IPS DF 6.9 (cell line): ENCODE measurements around the gene HECW1.

Experiments used
- DNase-seq: peaks from one replicate; pipeline ENCODE4 v3.0.0-alpha.2; 2013; ENCODE audit warnings: low read depth, low spot score
- H3K27ac ChIP-seq: one replicate; pipeline ENCODE4 v1.5.1; 2013; ENCODE audit warnings: low read length, control low read depth
- H3K27me3 ChIP-seq: 2 replicates; pipeline ENCODE4 v1.6.1; 2013; ENCODE audit warnings: mild to moderate bottlenecking, low read length; ENCODE audit not compliant: control insufficient read depth, insufficient read depth
- H3K36me3 ChIP-seq: 2 replicates; pipeline ENCODE4 v1.6.1; 2013; ENCODE audit warnings: low read length; ENCODE audit not compliant: control insufficient read depth, insufficient read depth
- H3K4me1 ChIP-seq: 2 replicates; pipeline ENCODE4 v1.6.1; 2013; ENCODE audit warnings: low read length; ENCODE audit not compliant: control insufficient read depth, insufficient read depth
- H3K4me3 ChIP-seq: 2 replicates; pipeline ENCODE4 v1.5.1; 2013; ENCODE audit warnings: mild to moderate bottlenecking, low read length
- H3K9me3 ChIP-seq: 2 replicates; pipeline ENCODE4 v1.6.1; 2013; ENCODE audit warnings: low read length, inconsistent platforms; ENCODE audit not compliant: control insufficient read depth, insufficient read depth
- WGBS: extraction: QIAGEN DNeasy Blood & Tissue Kit; methylation state at CpG from one replicate; pipeline ENCODE4 v1.1.7; 2013; ENCODE audit warnings: mixed read lengths, missing lambda C conversion rate; ENCODE audit not compliant: insufficient read length, insufficient coverage; 5-methylcytosine and 5-hydroxymethylcytosine counted together

Gene HECW1

DNA sequence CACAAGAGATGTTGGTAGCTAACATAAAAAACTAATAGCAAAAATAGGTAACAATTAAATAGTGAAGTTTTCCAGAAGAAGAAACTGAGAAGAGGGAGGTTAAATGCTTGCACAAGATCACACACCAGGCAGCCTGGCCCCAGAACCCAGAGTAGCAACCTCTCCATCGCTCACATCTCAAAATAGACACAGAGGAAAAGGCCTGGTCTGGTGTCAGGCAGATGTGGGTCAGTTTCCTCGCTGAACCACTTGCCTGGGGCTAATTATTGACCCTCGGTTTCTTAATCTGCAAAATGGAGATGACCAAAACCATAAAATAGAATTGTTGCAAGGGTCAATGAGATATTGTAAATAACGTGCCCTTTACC, 425.9 kb downstream of the HECW1 start:
- WGBS, result no CpG with 5 or more reads among the region's 4 CpGs
- no peak overlapping the region for H3K4me3 ChIP-seq
- H3K27me3 ChIP-seq, result no peaks in the 10 kb centered on the region
- no peak overlapping the region for H3K27ac ChIP-seq
- H3K4me1 ChIP-seq, result no peaks in the 10 kb centered on the region; the same call in 1 of the 2 replicates
- no peak for DNase-seq
- H3K9me3 ChIP-seq, result no peaks in the 10 kb centered on the region
- H3K36me3 ChIP-seq, result no peaks in the 10 kb centered on the region

- Histone ChIP-seq H3K36me3 (no peaks in the 10 kb centered on the region), H3K4me3 (no peak overlapping the region), H3K4me1 (no peaks in the 10 kb centered on the region; the same call in 1 of the 2 replicates), H3K27me3 (no peaks in the 10 kb centered on the region), H3K27ac (no peak overlapping the region), H3K9me3 (no peaks in the 10 kb centered on the region)
- DNase-seq, result no peak
- WGBS, result no CpG with 5 or more reads among the region's 3 CpGs
These were observed 428.0 kb downstream of the HECW1 start for GRCh38 chr7:43540471-43540870.

- Histone ChIP-seq H3K27me3 (no peaks in the 10 kb centered on the region), H3K27ac (no peak overlapping the region), H3K4me1 (no peaks in the 10 kb centered on the region), H3K9me3 (no peaks in the 10 kb centered on the region), H3K4me3 (no peak overlapping the region), H3K36me3 (no peaks in the 10 kb centered on the region)
- DNase-seq, result no peak
- 100% methylated on average over 1 of the region's 5 CpGs for WGBS
These were observed 430.3 kb downstream of the HECW1 start for GRCh38 chr7:43542716-43543115.

DNA sequence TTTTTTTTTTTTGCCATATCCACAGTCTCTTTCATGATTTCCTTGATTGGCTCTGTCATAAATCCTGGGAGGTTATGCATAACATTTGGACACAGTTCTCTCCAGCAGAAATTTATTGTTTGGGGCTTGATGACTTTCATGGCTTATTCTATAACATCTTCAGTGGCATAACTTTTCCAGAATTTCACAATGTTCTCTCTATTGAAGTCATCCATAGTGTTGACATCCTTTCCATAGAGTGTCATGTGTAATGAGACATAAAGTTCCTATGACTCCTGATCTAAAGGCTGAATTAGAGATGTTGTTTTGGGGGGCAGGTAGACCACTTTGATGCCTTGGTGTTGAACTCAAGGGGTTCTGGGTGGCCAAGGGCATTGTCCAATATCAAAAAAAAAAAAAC, 433.8 kb downstream of the HECW1 start:
- Histone ChIP-seq H3K4me1 (no peaks in the 10 kb centered on the region), H3K9me3 (no peaks in the 10 kb centered on the region), H3K27ac (no peak overlapping the region), H3K4me3 (no peak overlapping the region), H3K36me3 (no peaks in the 10 kb centered on the region), H3K27me3 (no peaks in the 10 kb centered on the region)
- no peak for DNase-seq

DNA sequence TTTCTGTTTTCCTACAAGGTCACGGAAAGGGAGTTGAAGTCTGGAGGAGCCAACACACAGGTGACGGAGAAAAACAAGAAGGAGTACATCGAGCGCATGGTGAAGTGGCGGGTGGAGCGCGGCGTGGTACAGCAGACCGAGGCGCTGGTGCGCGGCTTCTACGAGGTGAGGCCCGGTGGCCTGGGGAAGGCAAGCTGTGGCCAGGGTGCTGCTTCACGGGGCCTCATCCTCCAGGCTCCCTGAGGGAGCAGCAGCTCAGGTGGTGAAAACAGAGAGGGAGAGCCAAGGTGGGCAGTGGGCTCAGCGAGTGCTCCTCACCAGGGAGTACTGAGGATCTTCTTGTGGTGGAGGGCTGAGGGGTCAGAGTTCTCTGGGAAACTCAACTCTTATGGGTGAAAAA, 438.0 kb downstream of the HECW1 start:
- WGBS, result no CpG with 5 or more reads among the region's 16 CpGs
- Histone ChIP-seq H3K36me3 (no peaks in the 10 kb centered on the region), H3K4me1 (no peaks in the 10 kb centered on the region), H3K27ac (no peak overlapping the region), H3K9me3 (no peaks in the 10 kb centered on the region), H3K4me3 (no peak overlapping the region), H3K27me3 (no peaks in the 10 kb centered on the region)
- no peak for DNase-seq

- H3K4me3 ChIP-seq, result no peak overlapping the region
- no CpG with 5 or more reads among the region's 8 CpGs for WGBS
- no peaks in the 10 kb centered on the region for H3K36me3 ChIP-seq
- H3K27ac ChIP-seq, result no peak overlapping the region
- 0 out of 2 replicates have a peak, but pooled peaks cover 2% of the 10 kb centered on the region for H3K4me1 ChIP-seq
- H3K27me3 ChIP-seq, result no peaks in the 10 kb centered on the region
- no peaks in the 10 kb centered on the region for H3K9me3 ChIP-seq
- no peak for DNase-seq
These were observed 439.7 kb downstream of the HECW1 start for GRCh38 chr7:43552122-43552521.

DNA sequence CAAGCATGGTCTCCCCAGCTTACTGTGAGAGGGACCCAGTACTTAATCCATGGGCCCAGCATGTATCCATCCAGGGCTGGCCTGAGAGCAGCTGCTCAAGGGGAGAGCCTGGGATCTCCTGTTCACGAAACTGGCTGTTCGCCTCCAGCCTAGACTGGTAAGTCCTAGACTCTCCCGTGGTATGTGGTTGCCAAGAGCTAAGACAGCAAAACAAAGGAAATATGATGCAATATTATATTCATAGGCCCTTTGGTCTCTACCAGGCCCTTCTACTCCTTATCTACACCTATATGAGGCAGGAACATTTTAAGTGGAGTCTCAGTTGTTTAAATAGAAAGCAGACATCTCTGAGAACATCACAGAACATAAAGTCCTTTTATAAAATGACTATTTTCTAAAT, 441.6 kb downstream of the HECW1 start:
- no CpG with 5 or more reads among the region's 3 CpGs for WGBS
- Histone ChIP-seq H3K36me3 (no peaks in the 10 kb centered on the region), H3K4me3 (no peak overlapping the region), H3K27ac (no peak overlapping the region), H3K9me3 (no peaks in the 10 kb centered on the region), H3K4me1 (0 out of 2 replicates have a peak, but pooled peaks cover 2% of the 10 kb centered on the region), H3K27me3 (no peaks in the 10 kb centered on the region)
- DNase-seq, result no peak

DNA sequence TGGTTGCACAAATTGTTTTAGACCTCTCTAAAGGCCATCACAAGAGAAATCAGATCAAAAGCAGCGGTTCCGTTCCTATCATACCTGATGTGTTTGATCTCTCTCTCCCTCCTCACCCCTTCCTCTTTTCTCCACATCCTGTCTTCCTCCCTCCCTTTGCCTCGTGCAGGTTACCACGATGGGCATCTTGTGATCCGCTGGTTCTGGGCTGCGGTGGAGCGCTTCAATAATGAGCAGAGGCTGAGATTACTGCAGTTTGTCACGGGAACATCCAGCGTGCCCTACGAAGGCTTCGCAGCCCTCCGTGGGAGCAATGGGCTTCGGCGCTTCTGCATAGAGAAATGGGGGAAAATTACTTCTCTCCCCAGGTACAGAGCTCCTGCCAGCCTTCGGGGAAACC, 442.0 kb downstream of the HECW1 start:
- WGBS, result no CpG with 5 or more reads among the region's 15 CpGs

GRCh38 chr7:43557831-43558495, 445.5 kb downstream of the HECW1 start:
- Histone ChIP-seq H3K9me3 (no peaks in the 10 kb centered on the region), H3K27me3 (no peaks in the 10 kb centered on the region), H3K4me3 (no peak overlapping the region), H3K36me3 (no peaks in the 10 kb centered on the region), H3K27ac (no peak overlapping the region), H3K4me1 (0 out of 2 replicates have a peak, but pooled peaks cover 2% of the 10 kb centered on the region)
- no CpG with 5 or more reads among the region's 7 CpGs for WGBS
- DNase-seq, result no peak

More for the DNA sequence above, 442.0 kb downstream of the HECW1 start:
- no peaks in the 10 kb centered on the region for H3K36me3 ChIP-seq
- 0 out of 2 replicates have a peak, but pooled peaks cover 2% of the 10 kb centered on the region for H3K4me1 ChIP-seq
- H3K4me3 ChIP-seq, result no peak overlapping the region
- no peak for DNase-seq
- H3K27ac ChIP-seq, result no peak overlapping the region
- H3K27me3 ChIP-seq, result no peaks in the 10 kb centered on the region
- no peaks in the 10 kb centered on the region for H3K9me3 ChIP-seq

DNA sequence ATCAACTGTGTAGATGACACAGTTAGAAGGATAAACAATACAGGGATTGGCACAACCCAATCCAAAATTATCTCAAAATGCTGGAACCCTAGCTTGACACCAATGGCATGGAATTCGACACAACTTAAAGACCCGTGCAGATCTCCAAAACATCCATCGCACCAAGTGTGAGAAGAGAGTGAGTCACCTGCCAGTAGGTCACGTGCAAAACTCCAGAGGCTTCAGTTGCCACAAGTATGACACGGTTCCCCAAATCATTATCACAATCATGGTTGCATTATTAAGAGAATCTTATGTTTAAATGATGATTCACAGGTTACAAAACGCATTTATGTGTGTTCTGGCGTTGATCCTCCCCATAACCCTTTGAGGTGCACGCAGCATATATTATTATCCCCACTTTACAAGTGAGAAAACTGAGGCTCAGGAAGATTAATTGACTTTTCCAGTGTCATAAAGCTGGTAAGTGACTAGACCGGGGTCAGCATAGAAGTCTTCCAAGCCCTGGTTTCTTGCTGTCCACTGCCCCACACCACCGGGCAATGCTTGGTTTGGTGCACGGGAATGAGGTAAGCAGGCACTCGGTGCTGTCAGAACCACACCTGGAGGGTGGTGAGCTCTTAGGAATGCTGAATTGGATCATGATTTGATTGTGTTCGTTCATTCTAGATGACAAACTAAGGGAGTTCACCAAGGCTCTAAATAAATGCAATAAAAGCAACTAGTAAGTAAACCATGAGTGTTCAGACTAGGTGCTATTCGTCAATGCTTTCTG, 446.9 kb downstream of the HECW1 start:
- DNase-seq, result no peak
- Histone ChIP-seq H3K9me3 (no peaks in the 10 kb centered on the region), H3K4me3 (no peak overlapping the region), H3K4me1 (0 out of 2 replicates have a peak, but pooled peaks cover 2% of the 10 kb centered on the region), H3K27ac (no peak overlapping the region), H3K36me3 (no peaks in the 10 kb centered on the region), H3K27me3 (no peaks in the 10 kb centered on the region)
- WGBS, result no CpG with 5 or more reads among the region's 14 CpGs
